ENCODE data around the gene SYCE1.
"Not testable (repeated sequence)": the region's sequence is repeated elsewhere in the genome, so short reads cannot be mapped to it uniquely, and the experiment has no call there.

SYCE1 gene

GRCh38 chr10:133564816-133565215 is 567 bp downstream of the SYCE1 start:
- H3K4me3 ChIP-seq (ENCODE audit: low read depth, low read length): no peak overlapping the region
- DNase-seq (ENCODE audit: low read depth): no peak

DNA sequence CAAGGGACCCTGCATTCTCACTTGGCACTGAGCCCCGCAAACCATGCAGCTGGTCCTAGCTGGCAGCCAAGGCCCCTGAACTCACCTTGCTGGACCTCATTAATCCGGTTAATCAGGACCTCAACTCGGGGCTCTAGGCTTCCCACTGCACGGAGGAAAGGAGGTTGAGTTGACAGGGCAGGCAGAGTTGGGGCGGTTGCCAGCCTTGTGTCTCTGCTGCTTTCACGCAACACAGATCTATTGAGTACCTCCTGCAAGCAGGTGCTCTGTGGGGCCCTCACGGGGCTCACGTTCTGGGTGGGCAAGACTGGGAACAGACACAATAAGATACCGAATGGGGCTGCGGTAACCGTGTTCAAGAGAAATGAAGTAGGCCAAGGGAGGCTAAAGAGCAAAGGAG is 6.2 kb downstream of the SYCE1 start:
- DNase-seq (ENCODE audit: low read depth): no peak
- H3K4me3 ChIP-seq (ENCODE audit: low read depth, low read length): no peak overlapping the region

DNA sequence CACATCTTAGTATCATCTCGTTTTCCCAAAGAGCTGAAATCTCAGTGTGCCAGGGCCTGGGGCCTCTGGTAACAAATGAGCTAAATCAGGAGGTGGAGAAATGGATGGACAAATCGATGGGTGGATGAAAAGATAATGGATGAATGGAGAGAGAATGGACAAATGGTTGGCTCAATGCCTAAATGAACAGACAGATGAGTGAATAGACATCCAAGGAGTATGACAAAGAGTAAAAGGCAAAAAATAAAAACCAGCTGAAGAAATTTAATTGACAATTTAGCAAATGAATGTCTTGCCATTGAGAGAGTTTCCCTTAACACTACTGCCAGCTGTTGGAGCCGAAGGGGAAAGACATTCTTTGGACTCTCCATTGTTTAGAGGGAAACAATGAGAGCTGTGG is 8.0 kb downstream of the SYCE1 start:
- no peak for DNase-seq (ENCODE audit: low read depth)
- H3K4me3 ChIP-seq (ENCODE audit: low read depth, low read length): no peak overlapping the region

- no peak for DNase-seq (ENCODE audit: low read depth)
- H3K4me3 ChIP-seq (ENCODE audit: low read depth, low read length): no peak overlapping the region
These were observed 9.9 kb downstream of the SYCE1 start for GRCh38 chr10:133555521-133555920.

DNA sequence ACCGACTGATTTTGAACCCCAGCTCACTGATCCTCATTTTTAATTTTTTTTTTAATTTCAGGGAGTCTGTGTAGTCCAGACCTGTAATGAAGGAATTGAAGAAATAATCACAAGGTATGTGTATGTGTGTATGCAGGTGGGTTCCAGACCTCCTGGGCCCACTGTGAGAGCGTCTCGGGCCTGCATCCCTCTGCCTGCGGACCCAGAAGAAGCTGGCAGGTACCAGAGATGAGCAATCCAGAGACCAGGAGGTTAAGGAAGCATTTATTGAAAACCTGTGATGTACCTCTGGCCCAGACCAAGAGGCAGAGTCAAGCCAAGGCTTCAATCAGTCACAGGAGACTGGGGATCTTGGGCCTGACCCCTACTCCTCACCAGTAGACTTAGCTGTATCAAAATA is 10.8 kb downstream of the SYCE1 start:
- DNase-seq (ENCODE audit: low read depth): no peak
- no peak overlapping the region for H3K4me3 ChIP-seq (ENCODE audit: low read depth, low read length)

GRCh38 chr10:133544506-133544905 is 20.9 kb downstream of the SYCE1 start:
- DNase-seq (ENCODE audit: low read depth): no peak
- H3K4me3 ChIP-seq (ENCODE audit: low read depth, low read length): no peak overlapping the region

- H3K4me3 ChIP-seq (ENCODE audit: low read depth, low read length): not testable (repeated sequence)
These were observed 23.9 kb downstream of the SYCE1 start for GRCh38 chr10:133541441-133541975.

GRCh38 chr10:133537546-133538545 is 27.5 kb downstream of the SYCE1 start:
- no peak overlapping the region for H3K4me3 ChIP-seq (ENCODE audit: low read depth, low read length)
- DNase-seq (ENCODE audit: low read depth): no peak

More at GRCh38 chr10:133541441-133541975, 23.9 kb downstream of the SYCE1 start:
- DNase-seq (ENCODE audit: low read depth): not testable (repeated sequence)

GRCh38 chr10:133536198-133536597 is 29.2 kb downstream of the SYCE1 start:
- DNase-seq (ENCODE audit: low read depth): no peak
- H3K4me3 ChIP-seq (ENCODE audit: low read depth, low read length): no peak overlapping the region

- no peak overlapping the region for H3K4me3 ChIP-seq (ENCODE audit: low read depth, low read length)
- no peak for DNase-seq (ENCODE audit: low read depth)
These were observed 31.0 kb downstream of the SYCE1 start for GRCh38 chr10:133534417-133534816.

- H3K4me3 ChIP-seq (ENCODE audit: low read depth, low read length): no peak overlapping the region
- DNase-seq (ENCODE audit: low read depth): no peak
These were observed 32.5 kb downstream of the SYCE1 start for GRCh38 chr10:133532871-133533270.

GRCh38 chr10:133530506-133530905 is 34.9 kb downstream of the SYCE1 start:
- DNase-seq (ENCODE audit: low read depth): no peak
- no peak overlapping the region for H3K4me3 ChIP-seq (ENCODE audit: low read depth, low read length)

- DNase-seq (ENCODE audit: low read depth): no peak
- H3K4me3 ChIP-seq (ENCODE audit: low read depth, low read length): no peak overlapping the region
These were observed 35.8 kb downstream of the SYCE1 start for GRCh38 chr10:133529576-133529946.

- DNase-seq (ENCODE audit: low read depth): no peak
- H3K4me3 ChIP-seq (ENCODE audit: low read depth, low read length): no peak overlapping the region
These were observed 36.4 kb downstream of the SYCE1 start for GRCh38 chr10:133528845-133529575.

GRCh38 chr10:133528296-133528844 is 37.0 kb downstream of the SYCE1 start:
- no peak for DNase-seq (ENCODE audit: low read depth)
- no peak overlapping the region for H3K4me3 ChIP-seq (ENCODE audit: low read depth, low read length)

GRCh38 chr10:133527771-133528271 is 37.6 kb downstream of the SYCE1 start:
- no peak overlapping the region for H3K4me3 ChIP-seq (ENCODE audit: low read depth, low read length)
- DNase-seq (ENCODE audit: low read depth): no peak

- no peak for DNase-seq (ENCODE audit: low read depth)
- H3K4me3 ChIP-seq (ENCODE audit: low read depth, low read length): no peak within 1 kb of the TSS
These were observed 38.3 kb downstream of the SYCE1 start, which contains the start of gene CYP2E1 for GRCh38 chr10:133526957-133527588. Gene CYP2E1, plus strand, starts transcription at chr10:133527363. Its CDS starts 33 bp downstream, at chr10:133527396.

DNA sequence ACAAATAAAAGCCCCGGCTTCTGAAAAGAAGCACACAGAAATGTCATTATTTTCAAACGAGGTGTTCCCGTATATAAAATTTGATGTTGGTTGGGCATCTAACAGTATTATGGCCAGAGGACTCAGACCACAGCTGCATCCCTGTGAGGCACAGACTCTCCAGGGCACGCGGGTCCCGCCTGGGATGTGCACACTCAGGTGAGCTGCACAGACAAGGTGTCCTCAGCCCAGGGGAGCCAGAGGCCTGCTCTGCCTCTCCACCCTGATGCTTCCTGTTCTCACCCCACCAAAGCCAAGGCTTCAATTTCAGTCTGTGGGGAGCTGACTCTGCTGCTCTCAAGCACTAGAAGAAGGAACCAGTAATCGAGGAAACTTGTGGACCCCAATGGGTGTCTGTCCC is 39.9 kb downstream of the SYCE1 start:
- no peak overlapping the region for H3K4me3 ChIP-seq (ENCODE audit: low read depth, low read length)
- DNase-seq (ENCODE audit: low read depth): no peak

DNA sequence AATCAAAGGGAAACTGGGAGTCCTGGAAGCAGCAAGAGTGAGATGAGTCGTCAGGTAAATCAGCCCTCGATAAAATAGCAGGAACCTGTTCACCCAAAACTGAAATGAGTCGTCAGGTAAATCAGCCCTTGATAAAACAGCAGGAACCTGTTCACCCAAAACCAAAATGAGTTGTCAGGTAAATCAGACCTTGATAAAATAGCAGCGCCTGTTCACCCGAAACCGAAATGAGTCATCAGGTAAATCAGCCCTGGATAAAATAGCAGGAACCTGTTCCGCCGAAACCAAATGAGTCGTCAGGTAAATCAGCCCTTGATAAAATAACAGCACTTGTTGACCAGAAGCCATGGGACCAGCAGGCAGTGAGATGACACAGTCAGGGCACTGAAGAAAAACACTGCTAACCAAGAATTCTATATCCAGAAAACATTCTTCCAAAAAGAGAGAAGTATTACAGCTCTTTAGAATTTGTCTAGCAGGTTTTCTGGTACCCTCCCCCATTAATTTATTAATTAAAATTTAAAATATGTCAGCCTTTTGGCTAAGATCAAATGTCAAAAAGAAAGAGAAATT is 41.7 kb downstream of the SYCE1 start:
- H3K4me3 ChIP-seq (ENCODE audit: low read depth, low read length): no peak overlapping the region
- DNase-seq (ENCODE audit: low read depth): no peak

Measured in skeletal muscle cell (primary cell).